GM21528 (cell line): Measurements from ENCODE around the gene TMEM94.

Experiments
- ATAC-seq: cut with Tn5 transposase; IDR thresholded peaks from one replicate; pipeline ENCODE4 v1.9.1; 2021; ENCODE audit warnings: mild to moderate bottlenecking, moderate library complexity; ENCODE audit not compliant: unreplicated experiment, low FRiP score

TMEM94 gene

GRCh38 chr17:75492555-75493168 is 36.2 kb downstream of the TMEM94 start:
- no peak for ATAC-seq

GRCh38 chr17:75493476-75494129 is 37.2 kb downstream of the TMEM94 start:
- ATAC-seq = no peak

GRCh38 chr17:75494326-75494877 is 38.0 kb downstream of the TMEM94 start:
- no peak for ATAC-seq

- no peak for ATAC-seq
Measured at GRCh38 chr17:75496005-75496404, 39.6 kb downstream of the TMEM94 start.

GRCh38 chr17:75498039-75498725 is 41.7 kb downstream of the TMEM94 start:
- no peak for ATAC-seq

- no peak for ATAC-seq
Measured at GRCh38 chr17:75498726-75499213, 42.3 kb downstream of the TMEM94 start.

- no peak for ATAC-seq
Measured at GRCh38 chr17:75499313-75500022, 43.0 kb downstream of the TMEM94 start.

GRCh38 chr17:75500419-75501216 is 44.2 kb downstream of the TMEM94 start:
- ATAC-seq = no peak

GRCh38 chr17:75501378-75502071 is 45.1 kb downstream of the TMEM94 start:
- no peak for ATAC-seq

- ATAC-seq = no peak
Measured at GRCh38 chr17:75502072-75502720, 45.8 kb downstream of the TMEM94 start.

GRCh38 chr17:75502721-75503329 is 46.4 kb downstream of the TMEM94 start:
- ATAC-seq = no peak

GRCh38 chr17:75503337-75503950 is 47.0 kb downstream of the TMEM94 start:
- no peak for ATAC-seq

- no peak for ATAC-seq
Measured at GRCh38 chr17:75503976-75504346, 47.5 kb downstream of the TMEM94 start.

GRCh38 chr17:75504347-75505151 is 48.1 kb downstream of the TMEM94 start:
- no peak for ATAC-seq

GRCh38 chr17:75505152-75505409 is 48.6 kb downstream of the TMEM94 start:
- ATAC-seq = no peak

- ATAC-seq = no peak
Measured at GRCh38 chr17:75505640-75506039, 49.2 kb downstream of the TMEM94 start.

- ATAC-seq = no peak
Measured at GRCh38 chr17:75506134-75506533, 49.7 kb downstream of the TMEM94 start.

- ATAC-seq = no peak
Measured at GRCh38 chr17:75506888-75507287, 50.5 kb downstream of the TMEM94 start.
